ENCODE results near the gene AUTS2. TPM values are rescaled to one million over a fixed set of nuclear protein-coding genes. Genes with fewer than 3 reads are reported as not detected.

AUTS2 gene
- total RNA-seq, 3 donors from 2014 or later, result 31.5 to 94.3 (median 81.3) TPM

DNA sequence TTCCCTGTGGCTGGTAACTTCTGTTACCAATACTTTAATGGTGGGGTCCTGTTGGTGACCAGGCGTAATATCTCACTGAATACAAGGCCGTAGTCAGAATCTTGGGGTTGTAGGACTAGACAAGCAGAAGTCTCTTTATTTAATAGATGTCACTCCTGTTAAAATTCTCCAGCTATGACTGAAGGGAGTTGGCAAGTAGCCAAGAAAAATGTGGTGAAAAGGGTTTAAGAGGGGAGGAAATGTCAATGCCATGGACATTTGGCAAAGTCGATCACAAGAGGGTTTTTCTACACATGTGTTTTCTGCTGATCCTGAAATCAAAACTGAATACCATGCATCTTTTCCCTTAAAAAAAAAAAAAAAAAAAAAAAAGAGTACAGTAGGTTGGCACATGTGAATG, 533.5 kb downstream of the AUTS2 start:
- Histone ChIP-seq H3K4me1 (no peaks in the 10 kb centered on the region), H3K27me3 (no peaks in the 10 kb centered on the region), H3K9me3 (no peaks in the 10 kb centered on the region), H3K36me3 (no peaks in the 10 kb centered on the region), H3K27ac (no peak overlapping the region), H3K4me3 (no peak overlapping the region)
- intact Hi-C loops (cut with DNase I; ENCODE audit: low total_unique reads), result no loop called here
- DNase-seq (ENCODE audit: low spot score in 2 of 2), result no peak
- TF ChIP-seq POLR2A (IDR thresholded peaks at IDR 0.05), result no peak
- TF ChIP-seq, protein P1, sequence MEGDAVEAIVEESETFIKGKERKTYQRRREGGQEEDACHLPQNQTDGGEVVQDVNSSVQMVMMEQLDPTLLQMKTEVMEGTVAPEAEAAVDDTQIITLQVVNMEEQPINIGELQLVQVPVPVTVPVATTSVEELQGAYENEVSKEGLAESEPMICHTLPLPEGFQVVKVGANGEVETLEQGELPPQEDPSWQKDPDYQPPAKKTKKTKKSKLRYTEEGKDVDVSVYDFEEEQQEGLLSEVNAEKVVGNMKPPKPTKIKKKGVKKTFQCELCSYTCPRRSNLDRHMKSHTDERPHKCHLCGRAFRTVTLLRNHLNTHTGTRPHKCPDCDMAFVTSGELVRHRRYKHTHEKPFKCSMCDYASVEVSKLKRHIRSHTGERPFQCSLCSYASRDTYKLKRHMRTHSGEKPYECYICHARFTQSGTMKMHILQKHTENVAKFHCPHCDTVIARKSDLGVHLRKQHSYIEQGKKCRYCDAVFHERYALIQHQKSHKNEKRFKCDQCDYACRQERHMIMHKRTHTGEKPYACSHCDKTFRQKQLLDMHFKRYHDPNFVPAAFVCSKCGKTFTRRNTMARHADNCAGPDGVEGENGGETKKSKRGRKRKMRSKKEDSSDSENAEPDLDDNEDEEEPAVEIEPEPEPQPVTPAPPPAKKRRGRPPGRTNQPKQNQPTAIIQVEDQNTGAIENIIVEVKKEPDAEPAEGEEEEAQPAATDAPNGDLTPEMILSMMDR (IDR thresholded peaks at IDR 0.05), result no peak
- TF ChIP-seq POLR2AphosphoS5 (IDR thresholded peaks at IDR 0.05), result no peak

DNA sequence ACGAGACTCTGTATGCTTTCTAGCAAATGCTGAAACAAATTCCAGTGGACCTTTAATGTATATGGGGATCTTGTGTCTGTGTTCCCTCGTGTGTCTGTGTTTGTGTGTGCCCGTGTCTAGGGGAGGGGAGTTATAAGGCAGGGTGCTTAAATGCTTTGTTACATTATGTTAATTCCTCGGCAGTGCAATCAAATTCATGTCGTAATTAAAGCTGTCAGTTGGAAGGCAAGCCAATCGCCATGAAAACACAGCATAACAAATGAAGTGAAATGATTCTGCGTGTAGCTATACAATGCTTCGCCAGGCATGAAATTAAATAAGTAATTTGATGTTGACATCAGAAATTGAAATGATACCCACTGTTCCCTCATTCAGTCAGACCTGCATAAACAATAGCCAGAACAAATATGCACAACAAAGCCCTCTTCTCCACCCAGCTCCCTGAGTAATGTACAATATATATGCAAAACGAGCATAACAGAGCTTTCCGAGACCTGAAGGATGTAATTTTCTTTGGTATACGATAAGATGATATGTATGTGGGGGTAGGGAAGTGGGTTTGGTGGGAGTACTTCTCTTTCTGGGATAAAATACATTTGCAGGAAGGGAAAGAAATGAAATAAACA, 534.1 kb downstream of the AUTS2 start:
- Histone ChIP-seq H3K27ac (no peak overlapping the region), H3K4me3 (no peak overlapping the region), H3K27me3 (no peaks in the 10 kb centered on the region), H3K9me3 (no peaks in the 10 kb centered on the region), H3K4me1 (no peaks in the 10 kb centered on the region), H3K36me3 (no peaks in the 10 kb centered on the region)
- intact Hi-C loops (cut with DNase I; ENCODE audit: low total_unique reads), result no loop called here
- no peak for DNase-seq (ENCODE audit: low spot score in 2 of 2)
- no peak for TF ChIP-seq POLR2A (IDR thresholded peaks at IDR 0.05)

DNA sequence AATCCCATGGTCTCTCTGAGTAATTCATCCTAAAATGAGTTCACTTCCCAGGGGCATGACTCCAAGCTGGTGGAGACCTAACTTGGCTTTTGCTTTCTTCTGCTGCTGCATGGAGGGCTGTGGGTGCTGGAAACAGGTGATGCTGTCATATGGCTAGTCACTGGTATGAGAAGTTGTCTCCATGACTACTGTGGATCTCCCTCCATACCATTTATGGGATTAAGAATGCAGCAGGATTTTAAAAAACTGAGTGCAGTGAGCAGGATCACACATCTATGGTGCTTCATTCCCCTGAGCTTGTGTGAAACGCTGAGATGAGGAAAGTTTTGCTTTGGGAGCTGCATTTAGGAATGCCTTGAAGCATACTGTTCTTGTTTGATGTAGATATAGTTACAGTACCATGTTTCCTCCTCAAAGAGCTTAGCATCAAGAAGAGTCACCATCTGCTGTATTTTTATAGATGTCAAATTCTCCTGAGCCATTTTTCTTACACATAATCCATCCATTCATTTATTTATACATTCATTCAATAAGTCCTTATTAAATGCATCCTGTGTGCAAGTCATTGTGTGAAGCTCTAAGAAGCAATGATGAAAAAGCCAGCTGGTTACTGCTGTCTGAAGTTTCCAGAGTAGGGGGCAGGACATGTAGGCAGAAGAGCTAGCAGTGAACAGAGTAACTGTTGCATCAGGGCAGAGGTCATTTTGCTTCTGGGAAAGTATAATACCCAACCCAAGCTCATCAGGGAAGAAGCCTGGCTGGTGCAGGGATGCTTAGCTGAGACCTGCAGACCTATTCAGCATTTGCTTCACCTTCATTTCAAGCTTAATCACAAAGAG, 534.8 kb downstream of the AUTS2 start:
- H3K36me3 ChIP-seq, result no peaks in the 10 kb centered on the region
- TF ChIP-seq POLR2AphosphoS5 (IDR thresholded peaks at IDR 0.05), result no peak
- no peak for TF ChIP-seq POLR2A (IDR thresholded peaks at IDR 0.05)
- TF ChIP-seq, protein P1 (IDR thresholded peaks at IDR 0.05), result no peak
- no peaks in the 10 kb centered on the region for H3K9me3 ChIP-seq
- intact Hi-C loops (cut with DNase I; ENCODE audit: low total_unique reads), result no loop called here
- H3K4me1 ChIP-seq, result no peaks in the 10 kb centered on the region
- no peak overlapping the region for H3K4me3 ChIP-seq
- H3K27me3 ChIP-seq, result no peaks in the 10 kb centered on the region
- no peak for DNase-seq (ENCODE audit: low spot score in 2 of 2)
- H3K27ac ChIP-seq, result no peak overlapping the region

DNA sequence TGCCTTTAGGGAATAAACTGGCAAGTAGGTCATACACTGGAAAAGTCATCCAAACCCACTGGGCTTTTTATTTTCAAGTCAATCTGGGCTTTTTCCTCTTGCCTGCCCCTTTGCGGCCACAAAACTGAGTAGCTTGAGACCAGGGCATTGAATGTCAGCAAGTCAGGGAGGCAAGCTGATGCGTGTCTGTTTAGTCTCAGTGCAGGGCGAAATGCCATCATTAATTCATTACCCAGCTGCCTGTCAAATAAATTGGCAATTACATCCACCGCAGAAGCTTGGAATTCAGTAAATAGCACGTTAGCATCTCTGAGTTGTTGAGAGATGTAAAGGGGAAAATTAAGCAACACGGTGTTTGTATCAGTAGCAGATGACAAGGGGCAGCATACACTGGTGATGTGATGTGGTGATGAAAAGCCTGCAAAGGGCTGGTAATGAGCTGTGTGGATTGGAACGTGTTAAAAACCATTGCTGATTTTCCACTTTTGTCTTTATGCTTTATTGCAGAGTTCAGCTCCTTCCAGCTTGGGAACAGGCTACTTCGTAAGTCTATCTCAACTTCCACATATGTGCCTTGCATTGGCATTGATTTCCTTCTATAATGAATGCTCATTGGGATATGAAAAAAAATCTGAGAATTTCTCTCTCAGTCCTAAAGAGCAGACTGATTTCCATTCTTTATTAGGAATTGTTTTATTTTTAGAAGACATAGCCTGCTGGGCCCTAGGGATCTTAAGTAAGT, 535.9 kb downstream of the AUTS2 start:
- H3K27me3 ChIP-seq, result no peaks in the 10 kb centered on the region
- TF ChIP-seq POLR2AphosphoS5 (IDR thresholded peaks at IDR 0.05) (no peak), POLR2A (IDR thresholded peaks at IDR 0.05) (no peak)
- TF ChIP-seq, protein P1 (IDR thresholded peaks at IDR 0.05), result no peak
- H3K36me3 ChIP-seq, result no peaks in the 10 kb centered on the region
- intact Hi-C loops (cut with DNase I; ENCODE audit: low total_unique reads), result no loop called here
- H3K9me3 ChIP-seq, result no peaks in the 10 kb centered on the region
- H3K4me1 ChIP-seq, result no peaks in the 10 kb centered on the region
- no peak overlapping the region for H3K27ac ChIP-seq
- no peak overlapping the region for H3K4me3 ChIP-seq
- DNase-seq (ENCODE audit: low spot score in 2 of 2), result no peak

DNA sequence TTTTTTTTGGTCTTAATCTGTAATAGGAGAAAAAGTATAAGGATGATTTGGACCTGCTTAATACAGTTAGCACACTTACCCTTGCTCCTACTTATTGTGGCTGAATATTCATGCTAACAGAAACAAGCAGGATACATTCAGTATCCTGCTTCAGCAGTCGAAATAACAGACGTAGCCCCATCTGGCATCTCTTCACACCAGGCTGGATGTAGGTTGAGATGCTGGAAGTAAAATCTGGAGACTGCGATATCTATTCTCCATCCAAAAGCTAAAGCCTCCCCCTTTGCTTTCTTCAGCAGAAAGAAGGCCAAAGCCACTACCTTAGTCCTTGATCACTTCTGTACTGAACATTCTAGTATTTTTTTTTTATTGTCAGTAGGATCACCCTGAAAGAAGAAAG, 537.4 kb downstream of the AUTS2 start:
- intact Hi-C loops (cut with DNase I; ENCODE audit: low total_unique reads), result no loop called here
- Histone ChIP-seq H3K27ac (no peak overlapping the region), H3K36me3 (no peaks in the 10 kb centered on the region), H3K4me1 (no peaks in the 10 kb centered on the region), H3K4me3 (no peak overlapping the region), H3K27me3 (no peaks in the 10 kb centered on the region), H3K9me3 (no peaks in the 10 kb centered on the region)
- DNase-seq (ENCODE audit: low spot score in 2 of 2), result no peak
- no peak for TF ChIP-seq POLR2A (IDR thresholded peaks at IDR 0.05)
- TF ChIP-seq, protein P1 (IDR thresholded peaks at IDR 0.05), result no peak
- TF ChIP-seq POLR2AphosphoS5 (IDR thresholded peaks at IDR 0.05), result no peak

All from breast epithelium (tissue), 4 donors.